ENCODE data around the gene CAMSAP1.

DNA sequence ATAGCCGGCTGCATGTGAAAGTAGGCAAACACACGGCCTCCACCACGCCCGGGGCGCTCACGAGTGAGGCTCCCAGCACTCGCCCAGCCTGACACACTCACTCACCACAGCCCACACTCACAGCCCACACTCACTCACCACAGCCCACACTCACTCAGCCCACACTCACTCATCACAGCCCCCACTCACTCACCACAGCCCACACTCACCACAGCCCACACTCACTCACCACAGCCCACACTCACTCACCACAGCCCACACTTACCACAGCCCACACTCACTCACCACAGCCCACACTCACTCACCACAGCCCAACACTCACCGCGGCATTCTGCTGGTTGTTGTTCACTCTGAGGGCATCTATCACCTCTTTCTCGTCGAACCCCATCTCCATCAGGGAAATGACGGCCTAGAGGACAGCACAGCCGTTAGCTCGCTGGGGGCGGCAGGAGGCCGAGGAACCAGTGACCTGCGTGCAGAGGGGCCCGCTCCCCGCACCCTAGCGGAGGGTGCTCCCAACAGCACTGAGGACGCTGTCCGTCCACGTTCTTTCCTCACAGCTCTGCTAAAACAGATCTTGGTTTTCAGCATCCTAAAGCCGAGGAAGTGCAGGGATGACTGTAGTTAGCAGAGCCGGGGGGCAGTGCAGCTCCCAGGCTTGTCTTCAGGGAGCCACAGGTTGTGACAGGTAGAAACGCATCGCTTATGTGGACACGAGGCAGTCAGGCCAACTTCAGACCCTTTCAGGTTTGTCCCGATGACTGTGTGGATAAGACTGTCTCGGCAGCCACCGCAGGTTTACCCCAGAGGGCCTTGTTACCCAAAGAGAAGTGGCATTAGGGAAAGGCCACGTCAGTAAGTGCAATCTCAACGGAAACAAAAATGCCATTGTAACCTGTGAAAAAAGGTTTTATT is 32.3 kb upstream of the CAMSAP1 start:
- TF ChIP-seq, protein P1, sequence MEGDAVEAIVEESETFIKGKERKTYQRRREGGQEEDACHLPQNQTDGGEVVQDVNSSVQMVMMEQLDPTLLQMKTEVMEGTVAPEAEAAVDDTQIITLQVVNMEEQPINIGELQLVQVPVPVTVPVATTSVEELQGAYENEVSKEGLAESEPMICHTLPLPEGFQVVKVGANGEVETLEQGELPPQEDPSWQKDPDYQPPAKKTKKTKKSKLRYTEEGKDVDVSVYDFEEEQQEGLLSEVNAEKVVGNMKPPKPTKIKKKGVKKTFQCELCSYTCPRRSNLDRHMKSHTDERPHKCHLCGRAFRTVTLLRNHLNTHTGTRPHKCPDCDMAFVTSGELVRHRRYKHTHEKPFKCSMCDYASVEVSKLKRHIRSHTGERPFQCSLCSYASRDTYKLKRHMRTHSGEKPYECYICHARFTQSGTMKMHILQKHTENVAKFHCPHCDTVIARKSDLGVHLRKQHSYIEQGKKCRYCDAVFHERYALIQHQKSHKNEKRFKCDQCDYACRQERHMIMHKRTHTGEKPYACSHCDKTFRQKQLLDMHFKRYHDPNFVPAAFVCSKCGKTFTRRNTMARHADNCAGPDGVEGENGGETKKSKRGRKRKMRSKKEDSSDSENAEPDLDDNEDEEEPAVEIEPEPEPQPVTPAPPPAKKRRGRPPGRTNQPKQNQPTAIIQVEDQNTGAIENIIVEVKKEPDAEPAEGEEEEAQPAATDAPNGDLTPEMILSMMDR (IDR thresholded peaks at IDR 0.05) = no peak
- no peak for TF ChIP-seq POLR2A (IDR thresholded peaks at IDR 0.05)
